ENCODE measurements around the gene DLG3. TPM values are rescaled to one million over a fixed set of nuclear protein-coding genes. Genes with fewer than 3 reads are reported as not detected.

Gene DLG3
- total and polyA plus RNA-seq, 11 donors, result 6.1 to 14.8 (median 9.6) TPM

DNA sequence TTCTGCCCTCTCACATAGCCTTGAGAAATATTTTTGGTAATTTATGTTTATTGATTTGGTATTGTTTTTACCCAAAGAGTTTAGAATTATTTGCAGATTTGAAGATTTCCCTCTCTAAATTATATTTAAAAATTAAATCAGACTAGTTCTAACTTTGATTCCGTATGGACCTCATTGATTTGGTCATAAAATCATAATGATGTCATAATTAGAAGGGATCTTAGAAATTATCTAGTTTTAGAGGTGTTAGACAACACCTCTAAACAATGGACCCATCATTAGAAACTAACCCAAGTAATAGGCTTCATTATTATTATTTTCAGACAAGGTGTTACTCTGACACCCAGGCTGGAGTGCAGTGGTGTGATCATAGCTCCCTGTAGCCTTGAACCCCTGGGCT, 24.1 kb downstream of the DLG3 start:
- H3K27ac ChIP-seq, result no peak overlapping the region
- 70 to 98% (median 85%) methylated on average over 1 of the region's 1 CpG for WGBS, 4 donors
- intact Hi-C loops (cut with DNase I), result no loop called here
- no peak for TF ChIP-seq CTCF (IDR thresholded peaks at IDR 0.05)
- TF ChIP-seq POLR2A (IDR thresholded peaks at IDR 0.05), result no peak
- no peaks in the 10 kb centered on the region for H3K9me3 ChIP-seq
- ATAC-seq (no peak), DNase-seq (no peak)
- peaks cover 0 to 6% (median 0%) of the 10 kb centered on the region in 12 donors for H3K4me1 ChIP-seq
- H3K36me3 ChIP-seq, result no peaks in the 10 kb centered on the region
- H3K27me3 ChIP-seq, result peaks cover 0 to 4% (median 0%) of the 10 kb centered on the region in 9 donors
- no peak overlapping the region for H3K4me3 ChIP-seq

DNA sequence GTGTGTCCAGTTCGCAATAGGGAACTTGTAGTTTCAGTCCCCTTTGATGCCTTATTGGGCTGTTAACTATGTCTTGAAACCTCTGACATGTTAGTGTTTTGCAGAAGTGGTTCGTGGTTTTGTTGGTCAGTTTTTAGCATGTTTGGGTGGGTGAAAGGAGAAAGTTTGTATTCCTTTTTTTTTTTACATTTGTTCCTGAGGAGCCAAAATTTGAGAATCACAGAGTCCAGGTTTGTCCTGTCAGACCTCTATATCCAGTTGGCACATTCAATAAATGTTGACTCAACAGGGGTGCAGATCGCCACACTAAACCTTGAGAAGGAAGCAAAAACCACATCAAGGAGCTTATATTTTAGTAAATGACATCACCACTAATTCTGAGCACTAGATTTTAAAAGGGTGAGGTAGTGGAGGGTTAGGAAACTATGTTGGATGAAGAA, 26.2 kb downstream of the DLG3 start:
- ATAC-seq (no peak), DNase-seq (no peak)
- Histone ChIP-seq H3K4me3 (no peak overlapping the region), H3K4me1 (peaks cover 0 to 6% (median 0%) of the 10 kb centered on the region in 12 donors), H3K9me3 (no peaks in the 10 kb centered on the region), H3K27me3 (peaks cover 0 to 9% (median 0%) of the 10 kb centered on the region in 9 donors), H3K36me3 (no peaks in the 10 kb centered on the region), H3K27ac (no peak overlapping the region)
- intact Hi-C loops (cut with DNase I), result no loop called here
- 71 to 91% (median 86%) methylated on average over 3 of the region's 3 CpGs for WGBS, 4 donors
- TF ChIP-seq CTCF (IDR thresholded peaks at IDR 0.05) (no peak), POLR2A (IDR thresholded peaks at IDR 0.05) (no peak)

DNA sequence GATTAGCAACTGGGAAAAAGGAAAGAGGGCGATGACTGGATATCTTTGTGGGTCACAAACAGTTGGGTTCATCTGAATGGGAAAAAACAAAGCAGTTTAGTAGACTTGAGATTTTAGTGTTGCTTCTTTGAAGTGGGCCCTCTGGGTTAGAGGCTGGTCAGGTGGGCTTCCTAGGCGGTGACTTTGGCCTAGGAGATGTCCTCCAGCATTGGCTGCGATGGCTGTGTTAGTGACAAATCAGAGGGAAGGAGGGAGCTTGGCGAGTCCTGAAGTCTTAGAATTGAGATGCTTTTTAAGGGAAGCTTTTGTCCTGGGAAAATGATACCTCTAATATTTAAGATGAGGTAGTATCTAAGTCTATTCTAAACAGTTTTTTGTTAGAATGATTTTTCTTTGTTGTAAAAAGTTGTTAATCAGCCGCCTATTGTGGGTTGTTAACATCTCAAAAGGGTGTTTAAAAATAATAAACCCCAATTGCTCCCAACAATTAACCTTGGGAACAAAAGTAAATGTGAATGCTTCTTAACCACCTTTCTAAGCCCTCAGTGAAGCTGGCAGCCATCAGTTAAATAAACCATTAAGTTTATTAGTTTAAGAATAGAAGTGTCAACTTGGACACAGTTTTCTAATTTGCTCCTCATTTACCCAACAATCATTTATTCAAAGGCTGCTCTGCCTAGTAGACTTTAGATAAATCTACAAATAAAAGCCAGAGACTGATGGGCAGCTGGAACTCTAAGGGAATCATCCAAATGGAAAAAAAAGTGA, 31.7 kb downstream of the DLG3 start:
- no peak for TF ChIP-seq POLR2A (IDR thresholded peaks at IDR 0.05)
- no peak for TF ChIP-seq CTCF (IDR thresholded peaks at IDR 0.05)
- peaks cover 0 to 44% (median 11%) of the 10 kb centered on the region in 12 donors for H3K4me1 ChIP-seq
- H3K4me3 ChIP-seq, result no peak overlapping the region
- DNase-seq (no peak), ATAC-seq (no peak)
- whole genome bisulfite sequencing, 4 donors, result 55 to 96% (median 80%) methylated on average over 5 of the region's 5 CpGs
- H3K9me3 ChIP-seq, result no peaks in the 10 kb centered on the region
- H3K36me3 ChIP-seq, result no peaks in the 10 kb centered on the region
- peaks cover 0 to 40% (median 0%) of the 10 kb centered on the region in 9 donors for H3K27me3 ChIP-seq
- intact Hi-C loops (cut with DNase I), result loop anchor here in 1 of 10 donors (2.0 kb wide), 1 partner anchor 20 kb away; no protein-coding TSS in a partner anchor
- H3K27ac ChIP-seq, result peak overlapping the region in 8 of 12 donors; percentile 1 to 87 (median 55)

- intact Hi-C loops (cut with DNase I), result loop anchor here in 1 of 10 donors (2.0 kb wide), 1 partner anchor 20 kb away; no protein-coding TSS in a partner anchor
- Histone ChIP-seq H3K4me3 (no peak overlapping the region), H3K9me3 (no peaks in the 10 kb centered on the region), H3K27ac (peak overlapping the region in 10 of 12 donors; percentile 1 to 87 (median 48)), H3K4me1 (peaks cover 0 to 48% (median 13%) of the 10 kb centered on the region in 12 donors), H3K36me3 (no peaks in the 10 kb centered on the region), H3K27me3 (peaks cover 0 to 47% (median 0%) of the 10 kb centered on the region in 9 donors)
- 44 to 53% (median 45%) methylated on average over 13 of the region's 13 CpGs for WGBS, 4 donors
- DNase-seq (no peak), ATAC-seq (peak in 3 of 4 donors; percentile 28 to 38 (median 38))
- TF ChIP-seq CTCF (IDR thresholded peaks at IDR 0.05) (no peak), POLR2A (IDR thresholded peaks at IDR 0.05) (no peak)
Observed at GRCh38 chrX:70476934-70477733, 32.5 kb downstream of the DLG3 start.

Data from heart left ventricle (tissue), 16 donors.